PC-9 (cell line): ENCODE measurements around the gene MANSC4.

Experiments used
- CTCF ChIP-seq: fragments of 200-600 bp; sonication (generic); conservative IDR thresholded peaks from 2 replicates; pipeline ENCODE4 v1.6.1; 2017; ENCODE audit warnings: mixed run types, antibody characterized with exemption, mild to moderate bottlenecking, moderate library complexity
- EZH2 ChIP-seq: fragments of 200-600 bp; sonication (generic); IDR thresholded peaks from 2 replicates; pipeline ENCODE4 v1.8.0; 2017; ENCODE audit warnings: antibody characterized with exemption, low read depth

GRCh38 chr12:27747111-27747820, 32.8 kb downstream of the MANSC4 start:
- TF ChIP-seq EZH2 (no peak), CTCF (no peak)
